Measurements from ENCODE around the gene SETD2.
"Not testable (repeated sequence)": the region's sequence is repeated elsewhere in the genome, so short reads cannot be mapped to it uniquely, and the experiment has no call there.

The SETD2 gene

GRCh38 chr3:47098910-47099309 is 65.0 kb downstream of the SETD2 start:
- DNase-seq (ENCODE audit: low read depth) = no peak

- no peak for DNase-seq (ENCODE audit: low read depth)
These were observed 66.0 kb downstream of the SETD2 start for GRCh38 chr3:47097864-47098263.

GRCh38 chr3:47096959-47097358 is 67.0 kb downstream of the SETD2 start:
- DNase-seq (ENCODE audit: low read depth) = peak; percentile 53

- no peak for DNase-seq (ENCODE audit: low read depth)
These were observed 71.8 kb downstream of the SETD2 start for GRCh38 chr3:47092090-47092489.

GRCh38 chr3:47089630-47090029 is 74.3 kb downstream of the SETD2 start:
- no peak for DNase-seq (ENCODE audit: low read depth)

- no peak for DNase-seq (ENCODE audit: low read depth)
These were observed 77.8 kb downstream of the SETD2 start for GRCh38 chr3:47086071-47086470.

GRCh38 chr3:47083786-47084185 is 80.1 kb downstream of the SETD2 start:
- DNase-seq (ENCODE audit: low read depth) = no peak

GRCh38 chr3:47082519-47082918 is 81.4 kb downstream of the SETD2 start:
- no peak for DNase-seq (ENCODE audit: low read depth)

GRCh38 chr3:47079432-47079831 is 84.5 kb downstream of the SETD2 start:
- no peak for DNase-seq (ENCODE audit: low read depth)

GRCh38 chr3:47073685-47074084 is 90.2 kb downstream of the SETD2 start:
- no peak for DNase-seq (ENCODE audit: low read depth)

GRCh38 chr3:47070770-47071169 is 93.1 kb downstream of the SETD2 start:
- DNase-seq (ENCODE audit: low read depth) = no peak

GRCh38 chr3:47066259-47066658 is 97.7 kb downstream of the SETD2 start:
- not testable (repeated sequence) for DNase-seq (ENCODE audit: low read depth)

- DNase-seq (ENCODE audit: low read depth) = no peak
These were observed 98.2 kb downstream of the SETD2 start for GRCh38 chr3:47065681-47066080.

- DNase-seq (ENCODE audit: low read depth) = no peak
These were observed 98.9 kb downstream of the SETD2 start for GRCh38 chr3:47065058-47065457.

- no peak for DNase-seq (ENCODE audit: low read depth)
These were observed 106.7 kb downstream of the SETD2 start for GRCh38 chr3:47057212-47057671.

GRCh38 chr3:47056705-47057104 is 107.2 kb downstream of the SETD2 start:
- no peak for DNase-seq (ENCODE audit: low read depth)

- no peak for DNase-seq (ENCODE audit: low read depth)
These were observed 109.5 kb downstream of the SETD2 start for GRCh38 chr3:47054412-47054811.

GRCh38 chr3:47047673-47048072 is 116.2 kb downstream of the SETD2 start:
- DNase-seq (ENCODE audit: low read depth) = no peak

- DNase-seq (ENCODE audit: low read depth) = no peak
These were observed 116.8 kb downstream of the SETD2 start for GRCh38 chr3:47047069-47047468.

- DNase-seq (ENCODE audit: low read depth) = no peak
These were observed 121.6 kb downstream of the SETD2 start for GRCh38 chr3:47042231-47042791.

- DNase-seq (ENCODE audit: low read depth) = no peak
These were observed 122.8 kb downstream of the SETD2 start for GRCh38 chr3:47041114-47041513.

GRCh38 chr3:47037302-47037701 is 126.6 kb downstream of the SETD2 start:
- not testable (repeated sequence) for DNase-seq (ENCODE audit: low read depth)

- no peak for DNase-seq (ENCODE audit: low read depth)
These were observed 127.8 kb downstream of the SETD2 start for GRCh38 chr3:47036145-47036544.

GRCh38 chr3:47035645-47036044 is 128.3 kb downstream of the SETD2 start:
- no peak for DNase-seq (ENCODE audit: low read depth)
